Stimulated activated CD4-positive, alpha-beta T cell treated with anti-CD3 and anti-CD28 coated beads, TNF-alpha, amount 100 ng/mL, for 24 hours (primary cell): Measurements from ENCODE around the gene GASK1A.
"Not testable (repeated sequence)": the region's sequence is repeated elsewhere in the genome, so short reads cannot be mapped to it uniquely, and the experiment has no call there.

Experiments used
- DNase-seq, 3 experiments: peaks; one replicate each; pipeline ENCODE4 v3.0.0-alpha.2; 2020; ENCODE audit warnings: low read depth in 3 of 3

GASK1A gene

GRCh38 chr3:43062040-43062563 is 83.0 kb downstream of the GASK1A start:
- DNase-seq, result no peak

DNA sequence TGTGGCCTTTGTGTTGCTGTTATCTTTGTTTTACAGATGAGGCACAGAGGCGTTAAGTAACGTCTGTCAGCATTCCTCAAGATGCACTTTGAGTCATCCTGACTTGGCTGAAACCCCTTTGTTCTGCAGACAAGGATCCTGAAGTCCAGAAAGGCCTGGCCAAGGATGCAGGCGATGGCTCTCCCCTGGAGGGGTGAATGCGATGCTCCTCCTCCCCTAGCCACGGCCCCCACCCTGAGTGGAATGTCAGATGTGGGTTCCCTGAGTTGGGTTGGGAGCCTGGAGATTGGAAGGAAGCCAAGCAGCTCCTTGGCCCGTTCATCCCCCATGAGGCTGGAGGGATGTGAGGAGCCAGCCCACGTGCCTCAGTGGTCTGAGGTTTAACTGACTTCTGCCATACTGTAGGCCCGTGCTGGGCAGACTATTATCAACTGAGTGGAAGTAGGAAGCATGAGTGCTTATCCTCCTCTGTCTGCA is 83.5 kb downstream of the GASK1A start:
- DNase-seq, result no peak

DNA sequence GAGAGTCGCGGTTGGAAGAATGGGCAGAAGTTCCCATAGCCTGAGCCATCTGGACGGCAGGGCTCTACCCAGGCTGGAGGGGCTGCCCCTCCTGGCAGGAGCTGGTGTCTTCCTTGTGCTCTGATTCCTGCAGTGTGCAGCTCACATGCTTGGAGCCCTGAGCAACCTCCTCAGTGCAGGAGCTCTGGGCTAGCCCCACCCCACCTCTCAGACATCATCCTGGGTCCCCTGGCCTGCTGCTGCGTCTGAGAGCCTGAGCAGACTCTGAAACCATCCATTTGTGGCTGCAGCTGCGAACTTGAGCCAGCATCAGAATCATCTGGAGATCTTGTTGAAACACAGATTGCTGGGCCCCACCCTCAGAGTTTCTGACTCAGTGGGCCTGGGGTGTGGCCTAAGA is 84.0 kb downstream of the GASK1A start:
- no peak for DNase-seq

GRCh38 chr3:43070670-43071069 is 91.6 kb downstream of the GASK1A start:
- DNase-seq, result not testable (repeated sequence)

- DNase-seq, result peak in 1 of 3 experiments; percentile 16
These were observed 92.3 kb downstream of the GASK1A start for GRCh38 chr3:43071313-43071893.

DNA sequence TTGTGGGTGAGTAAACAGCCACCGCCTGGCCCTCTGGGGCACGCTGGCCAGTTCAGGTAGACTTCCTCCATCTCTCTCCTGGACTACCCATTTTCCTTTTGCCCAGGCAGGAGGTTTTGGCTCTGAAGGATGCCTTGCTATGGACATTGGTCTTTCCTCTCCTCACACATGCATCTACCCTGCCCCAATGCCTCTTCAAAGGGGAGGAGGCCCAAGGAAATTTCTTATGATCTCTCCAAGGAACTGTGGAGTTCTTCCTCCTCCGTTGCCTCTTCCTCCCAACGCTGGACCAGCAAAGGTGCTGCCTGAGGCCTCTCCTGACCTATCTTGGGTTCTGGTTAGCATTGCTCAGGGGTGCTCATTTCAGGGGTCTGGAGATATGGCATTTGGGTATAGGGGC is 93.2 kb downstream of the GASK1A start:
- no peak for DNase-seq

- no peak for DNase-seq
These were observed 94.2 kb downstream of the GASK1A start for GRCh38 chr3:43073116-43073835.

GRCh38 chr3:43073836-43074220 is 94.7 kb downstream of the GASK1A start:
- no peak for DNase-seq

DNA sequence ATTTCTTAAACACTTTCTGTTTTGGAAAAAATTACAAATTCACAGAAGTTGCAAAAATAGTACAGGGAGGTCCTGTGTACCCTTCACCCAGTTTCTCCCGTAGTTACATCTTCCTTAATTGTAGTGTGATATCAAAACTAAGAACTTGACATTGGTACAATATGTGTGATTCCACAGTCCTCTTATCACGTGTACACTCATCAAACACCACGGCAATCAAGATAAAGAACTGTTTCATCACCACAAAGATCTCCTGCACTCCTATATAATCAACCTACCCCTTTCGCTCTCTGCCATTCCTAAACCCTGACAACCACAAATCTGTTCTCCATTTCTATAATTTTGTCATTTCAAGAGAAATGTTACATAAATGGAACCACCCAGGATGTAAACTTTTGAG is 95.4 kb downstream of the GASK1A start:
- DNase-seq, result no peak

DNA sequence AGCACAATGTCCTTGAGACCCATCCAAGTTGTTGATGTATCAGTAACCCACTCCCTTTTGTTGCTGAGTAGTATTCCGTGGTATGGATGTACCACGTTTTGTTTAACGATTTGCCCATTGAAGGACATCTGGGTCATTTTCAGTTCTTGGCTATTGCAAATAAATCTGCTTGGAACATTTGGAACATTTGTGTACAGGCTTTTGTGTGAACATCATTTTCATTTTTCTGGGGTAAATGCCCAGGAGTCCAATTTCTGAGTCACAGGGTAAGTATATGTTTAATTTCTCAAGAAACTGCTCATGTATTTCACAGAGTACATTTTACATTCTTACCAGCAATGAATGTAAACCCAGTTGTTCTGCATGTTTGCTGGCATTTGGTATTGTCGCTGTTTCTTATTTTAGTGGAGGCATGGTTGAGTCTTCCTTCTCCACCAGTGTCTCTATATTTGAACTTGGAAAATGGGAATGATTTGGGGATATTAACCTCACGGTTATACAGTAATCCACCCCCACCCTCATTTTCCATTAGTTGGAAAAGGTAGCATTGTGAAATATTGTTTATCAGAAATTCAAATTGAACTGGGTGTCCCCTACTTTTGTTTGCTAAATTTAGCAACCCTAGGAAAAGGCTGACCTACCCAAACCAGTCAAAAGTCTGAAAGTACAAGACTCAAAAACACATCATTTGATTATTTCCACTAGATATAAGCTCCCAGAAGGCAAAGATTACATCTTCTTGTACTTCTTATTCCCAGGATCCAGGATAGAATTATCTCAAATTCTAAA is 96.0 kb downstream of the GASK1A start:
- DNase-seq, result no peak

DNA sequence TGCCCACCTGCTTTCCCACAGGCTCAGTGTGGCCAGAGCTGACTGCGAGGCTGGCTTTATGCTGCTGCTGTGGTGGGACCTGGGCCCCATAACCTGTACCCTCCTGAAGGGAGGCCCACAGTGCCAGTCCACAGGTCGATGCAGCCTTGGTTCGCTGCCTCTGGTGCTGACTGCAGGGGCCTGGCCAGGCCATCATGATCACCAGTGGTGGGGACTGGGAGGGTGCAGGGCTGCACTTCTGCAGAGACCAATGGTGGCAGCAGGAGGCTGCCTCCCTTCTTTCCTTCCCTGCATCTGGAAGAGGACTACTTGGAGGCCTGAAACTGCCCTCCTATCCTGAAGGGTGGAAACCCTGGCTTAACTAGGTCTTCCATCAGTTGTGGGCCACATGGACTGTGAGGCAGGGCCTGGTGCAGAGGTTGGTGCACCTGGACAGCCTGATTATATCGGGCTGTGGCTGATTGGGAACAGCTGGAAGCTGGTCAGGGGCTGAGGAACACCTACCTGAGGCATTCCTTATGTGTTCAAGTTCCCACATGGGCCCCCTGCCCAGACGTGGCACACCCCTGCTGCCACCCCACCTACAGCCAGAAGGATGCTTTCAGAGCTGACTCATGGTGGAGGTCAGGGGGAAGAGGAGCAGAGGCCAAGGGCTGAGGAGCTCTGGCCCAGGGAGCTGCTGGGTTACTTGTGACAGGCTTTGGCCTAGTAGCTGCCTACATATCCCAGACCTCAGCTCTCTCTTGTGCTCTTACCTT is 97.0 kb downstream of the GASK1A start:
- no peak for DNase-seq

GRCh38 chr3:43076857-43077256 is 97.7 kb downstream of the GASK1A start:
- no peak for DNase-seq

- no peak for DNase-seq
These were observed 98.2 kb downstream of the GASK1A start for GRCh38 chr3:43077261-43077660.

- no peak for DNase-seq
These were observed 98.6 kb downstream of the GASK1A start for GRCh38 chr3:43077707-43078106.

DNA sequence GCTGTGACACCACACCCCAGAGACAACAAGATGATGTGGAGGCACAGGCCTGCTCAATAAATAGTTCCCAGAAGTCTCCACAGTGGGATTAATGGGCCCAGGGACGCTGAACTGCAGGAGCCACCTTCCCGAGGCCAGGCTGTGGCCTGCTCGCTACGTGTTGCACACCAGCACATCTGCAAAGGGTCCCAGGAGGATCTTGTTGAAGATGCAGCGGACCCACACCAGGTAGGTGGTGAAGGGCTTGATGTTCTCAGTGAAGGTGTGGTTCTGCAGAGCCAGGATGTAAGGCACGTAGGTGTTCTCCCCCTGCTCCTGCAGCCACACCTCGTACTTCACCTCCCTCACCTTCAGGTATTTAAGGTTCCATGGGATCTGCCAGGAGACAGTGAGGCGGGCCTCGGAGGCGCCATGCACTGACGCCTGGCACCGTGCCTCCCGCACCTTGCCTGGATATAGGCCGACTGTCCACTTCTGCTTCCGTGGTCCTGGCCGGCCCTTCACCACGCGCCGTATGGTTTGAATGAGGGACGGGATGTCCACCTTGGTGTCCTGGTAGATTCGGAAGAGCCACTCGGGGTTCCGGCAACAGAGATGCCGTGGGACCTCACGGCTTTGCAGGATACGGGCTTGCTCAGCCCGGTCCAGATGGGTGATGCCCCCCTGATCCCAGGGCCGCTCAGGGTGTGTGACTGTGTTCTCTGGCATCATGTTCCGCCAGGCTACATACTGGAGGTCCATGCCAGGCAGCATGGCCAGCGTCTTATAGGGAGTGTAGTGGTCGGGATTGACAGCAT is 100.6 kb downstream of the GASK1A start:
- DNase-seq, result no peak

DNA sequence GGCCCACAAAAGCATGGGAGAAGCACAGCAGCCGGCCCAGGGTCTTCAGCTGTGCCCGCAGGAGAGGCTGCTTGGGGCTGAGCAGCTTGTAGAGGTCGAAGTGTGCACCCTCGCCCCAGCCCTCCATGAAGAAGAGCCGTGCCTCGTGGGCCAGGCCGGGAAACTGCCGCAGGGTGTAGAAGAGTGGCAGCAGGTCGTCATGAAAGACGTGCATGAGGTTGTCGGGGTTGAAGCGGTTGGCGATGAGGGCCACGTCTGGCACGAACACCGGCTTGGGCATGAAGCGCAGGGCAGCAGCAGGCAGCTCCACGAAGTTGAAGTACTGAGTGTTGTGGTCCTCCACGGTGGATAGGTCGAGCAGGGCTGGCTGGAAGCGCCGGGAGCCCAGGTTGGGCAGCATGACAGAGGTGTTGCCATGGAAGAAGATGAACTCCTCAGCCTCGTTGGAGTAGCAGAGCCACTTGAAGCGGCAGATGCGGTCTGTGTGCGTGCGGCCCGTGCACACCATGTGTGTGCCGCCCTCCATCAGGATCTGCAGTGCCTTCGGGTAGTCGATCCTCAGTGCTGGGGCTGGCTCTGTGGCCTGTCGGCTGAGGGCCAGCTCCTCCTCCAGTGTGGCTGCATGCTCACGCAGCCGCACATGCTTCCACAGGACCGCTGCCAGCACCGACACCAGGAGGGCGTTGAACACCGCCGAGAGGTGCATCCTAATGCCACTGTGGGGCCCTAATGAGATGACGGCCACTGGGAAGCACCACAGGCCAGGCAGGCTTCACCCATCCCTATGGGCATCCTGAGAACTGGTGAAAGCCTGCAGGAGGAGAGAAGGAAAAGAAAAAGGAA is 101.8 kb downstream of the GASK1A start:
- DNase-seq, result no peak

GRCh38 chr3:43081796-43082195 is 102.7 kb downstream of the GASK1A start:
- DNase-seq, result no peak

GRCh38 chr3:43082457-43082856 is 103.3 kb downstream of the GASK1A start:
- DNase-seq, result no peak

GRCh38 chr3:43086460-43087165 is 107.5 kb downstream of the GASK1A start:
- DNase-seq, result no peak
